Activated T-helper 2 cell treated with anti-CD3 and anti-CD28 coated beads, Interferon-gamma antibody, Interleukin-2, Interleukin-4, amounts not matched to agents 10 μg/mL and 5 μg/mL and 100 μg/mL, durations not matched to agents 14 hours and 24 hours and 36 hours (primary cell): ENCODE measurements around the gene MMP14. TPM values are rescaled to one million over a fixed set of nuclear protein-coding genes. Genes with fewer than 3 reads are reported as not detected.

Experiments
- DNase-seq: peaks from one replicate; pipeline ENCODE4 v3.0.0; 2021; ENCODE audit warnings: low spot score
- H3K27ac Mint-ChIP-seq: one replicate; pipeline ENCODE4 v1.8.0; 2021; ENCODE audit warnings: mixed read lengths
- H3K27me3 Mint-ChIP-seq: one replicate; pipeline ENCODE4 v1.8.0; 2021; ENCODE audit warnings: low read depth, mixed read lengths
- H3K36me3 Mint-ChIP-seq: one replicate; pipeline ENCODE4 v1.8.0; 2021; ENCODE audit warnings: low read depth, mixed read lengths
- H3K4me1 Mint-ChIP-seq: one replicate; pipeline ENCODE4 v1.8.0; 2021; ENCODE audit warnings: low read depth, mixed read lengths
- H3K4me3 Mint-ChIP-seq: one replicate; pipeline ENCODE4 v1.8.0; 2021; ENCODE audit warnings: low read depth, mild to moderate bottlenecking, moderate library complexity, mixed read lengths
- H3K9me3 Mint-ChIP-seq: one replicate; pipeline ENCODE4 v1.8.0; 2021; ENCODE audit warnings: mixed read lengths
- intact Hi-C: fragments of 100-400 bp; cut with micrococcal nuclease; formaldehyde crosslinking; loops from one replicate; pipeline ENCODE4 v1.15.1; 2023
- total RNA-seq: library from RNA; stranded (reverse); gene quantifications from 2 replicates; pipeline ENCODE4 v1.2.3, GENCODE V29; 2022

The MMP14 gene
- total RNA-seq, 1 donor from 2014 or later, result 2.7 TPM

DNA sequence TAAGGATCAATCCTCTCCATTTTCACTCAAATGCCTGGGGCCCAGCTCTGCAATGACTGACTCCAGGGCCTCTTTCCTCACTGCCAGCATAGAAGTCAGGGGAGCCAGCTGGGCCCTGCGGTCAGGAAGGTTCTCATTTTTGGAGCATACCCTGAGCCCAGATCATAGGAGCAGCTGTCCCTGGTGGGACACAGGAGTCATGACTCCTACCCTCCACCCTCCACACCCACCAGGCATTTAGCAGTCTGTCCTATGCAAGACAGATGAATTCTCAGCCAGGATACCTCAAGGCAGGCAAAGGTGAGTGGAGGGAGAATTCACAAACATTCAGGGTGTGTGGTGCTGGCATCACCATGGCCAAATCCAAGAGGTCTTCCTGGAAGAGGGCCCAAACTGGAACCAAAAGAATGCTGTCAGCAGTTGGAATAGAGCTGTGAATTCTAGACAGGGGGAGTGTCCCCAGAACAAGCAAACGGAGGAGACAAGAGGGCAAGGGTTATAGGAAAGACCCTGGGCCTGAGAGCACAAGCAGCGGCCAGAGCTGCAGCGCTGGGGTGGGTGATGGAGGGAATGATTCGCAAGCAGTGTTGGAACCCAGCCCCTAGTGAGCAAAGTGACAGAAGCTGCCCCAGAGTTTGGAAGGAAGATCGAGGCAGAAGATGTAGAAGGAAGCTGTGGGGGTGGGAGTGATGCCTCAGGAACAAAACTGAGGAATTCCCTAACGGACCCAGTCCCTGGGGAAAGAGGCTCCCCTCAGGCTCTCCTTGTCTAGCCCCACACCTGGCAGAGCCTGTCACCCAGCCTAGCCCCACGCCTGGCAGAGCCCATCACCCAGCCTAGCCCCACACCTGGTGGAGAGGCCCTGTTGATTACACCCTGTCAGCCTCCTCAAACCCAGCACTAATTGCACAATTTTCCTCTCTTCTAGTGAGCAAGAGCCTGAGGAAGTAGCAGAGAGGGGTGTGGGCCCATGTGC is 42.2 kb downstream of the MMP14 start:
- H3K9me3 Mint-ChIP-seq, result no peaks in the 10 kb centered on the region
- intact Hi-C loops, result no loop called here
- H3K27ac Mint-ChIP-seq, result no peak overlapping the region
- no peak for DNase-seq
- no peak overlapping the region for H3K4me3 Mint-ChIP-seq
- H3K4me1 Mint-ChIP-seq, result no peaks in the 10 kb centered on the region
- H3K36me3 Mint-ChIP-seq, result peaks cover 42% of the 10 kb centered on the region
- peaks cover 7% of the 10 kb centered on the region for H3K27me3 Mint-ChIP-seq

DNA sequence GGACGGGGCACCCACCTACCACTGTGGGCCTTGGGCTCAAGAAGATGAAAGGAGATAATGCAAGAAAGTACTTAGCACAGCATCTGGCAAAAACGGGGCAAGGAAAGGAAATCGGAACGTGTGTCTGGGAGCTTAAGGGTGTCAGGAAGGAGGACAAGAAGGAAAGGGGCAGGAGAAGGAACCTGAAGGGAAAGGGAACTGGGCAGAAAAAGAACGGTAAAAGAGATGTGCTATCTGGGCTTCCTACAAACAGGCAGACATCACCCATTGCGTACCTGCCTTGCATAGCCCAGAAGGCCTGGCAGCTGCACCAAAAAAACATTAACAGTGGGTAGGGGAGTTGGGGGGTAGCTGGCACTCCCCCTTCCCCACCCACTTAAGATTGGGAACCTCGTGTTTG is 45.7 kb downstream of the MMP14 start:
- Mint-ChIP-seq H3K4me1 (peaks cover 9% of the 10 kb centered on the region), H3K4me3 (no peak overlapping the region), H3K36me3 (peaks cover 20% of the 10 kb centered on the region), H3K27ac (no peak overlapping the region), H3K9me3 (no peaks in the 10 kb centered on the region), H3K27me3 (peaks cover 11% of the 10 kb centered on the region)
- intact Hi-C loops, result no loop called here
- no peak for DNase-seq

DNA sequence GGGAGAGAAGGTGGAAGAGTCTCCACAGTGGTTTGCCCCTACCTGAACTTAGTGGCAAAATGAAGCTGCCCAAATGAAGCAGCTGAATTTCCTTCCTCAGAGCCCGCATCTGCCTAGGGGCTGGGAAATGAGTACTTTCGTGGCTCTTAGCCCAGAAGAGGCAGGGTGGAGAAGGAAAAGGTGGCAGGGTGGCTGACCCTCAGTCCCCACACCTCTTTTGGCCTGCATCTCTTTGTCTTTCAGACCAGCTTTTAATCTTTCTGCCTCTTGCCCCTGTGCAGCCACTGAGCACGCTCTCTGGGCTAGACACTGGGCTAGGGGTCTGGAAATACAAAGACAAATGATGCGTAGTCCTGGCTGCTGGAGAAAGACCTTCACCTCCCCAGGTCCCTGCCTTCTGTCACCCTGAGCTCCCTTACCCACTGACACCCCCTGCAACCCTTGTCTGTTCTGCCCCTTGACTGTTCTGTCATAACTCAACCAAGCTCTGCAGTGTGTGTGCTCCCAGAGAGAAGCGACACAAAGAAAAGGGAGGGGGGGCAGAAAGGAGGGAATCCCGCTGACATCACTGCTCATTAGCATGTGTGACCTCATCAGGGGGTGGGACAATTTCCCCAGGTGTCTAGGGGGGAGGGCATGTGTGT is 46.3 kb downstream of the MMP14 start:
- H3K27ac Mint-ChIP-seq, result no peak overlapping the region
- H3K4me3 Mint-ChIP-seq, result no peak overlapping the region
- peaks cover 11% of the 10 kb centered on the region for H3K27me3 Mint-ChIP-seq
- intact Hi-C loops, result no loop called here
- no peaks in the 10 kb centered on the region for H3K9me3 Mint-ChIP-seq
- DNase-seq, result no peak
- H3K36me3 Mint-ChIP-seq, result peaks cover 15% of the 10 kb centered on the region
- H3K4me1 Mint-ChIP-seq, result peaks cover 15% of the 10 kb centered on the region

DNA sequence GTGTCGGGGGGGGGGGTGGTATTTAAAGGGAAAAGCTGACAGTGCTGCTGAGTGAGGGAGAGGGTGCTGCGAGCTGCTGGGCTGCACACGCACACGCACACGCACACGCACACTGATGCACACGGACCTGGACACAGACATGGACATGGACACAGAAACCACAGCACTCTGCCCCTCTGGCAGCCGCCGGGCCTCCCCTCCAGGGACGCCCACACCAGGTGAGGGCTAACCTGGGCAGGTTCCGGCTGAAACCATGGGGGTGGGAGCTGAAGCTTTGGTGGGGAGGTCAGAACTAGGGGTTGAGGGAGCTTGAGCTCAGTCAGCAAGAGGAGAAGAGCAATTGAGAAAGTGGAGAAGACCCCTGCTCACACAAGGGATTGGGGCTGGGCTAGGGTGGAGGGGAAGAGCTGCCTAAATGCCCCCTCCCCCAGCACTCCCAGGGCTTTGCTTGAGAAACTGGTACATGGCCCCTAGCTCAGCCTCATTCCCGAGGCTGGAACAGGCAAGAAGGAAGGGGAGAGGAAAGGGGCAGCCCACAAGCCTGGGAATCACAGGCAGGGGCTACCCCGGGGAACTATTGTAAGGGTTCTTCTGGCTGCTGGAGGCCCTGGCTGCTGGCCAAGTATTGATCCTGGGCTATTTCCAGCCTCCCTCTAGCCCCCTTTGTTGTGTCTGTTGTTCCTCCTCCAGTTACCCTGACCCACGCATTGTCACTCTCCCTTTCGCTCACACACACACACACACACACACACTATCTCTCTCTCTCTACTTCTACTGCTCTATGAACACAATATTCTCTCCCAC is 47.0 kb downstream of the MMP14 start, which contains the start of gene REM2:
REM2 (plus strand) TSS at position 50 of the 804 bp plus-strand sequence; CDS start at position 116, 66 bp downstream.
- no peak within 1 kb of the TSS for H3K4me3 Mint-ChIP-seq
- peaks cover 22% of the 10 kb centered on the region for H3K4me1 Mint-ChIP-seq
- H3K27ac Mint-ChIP-seq, result no peak within 1 kb of the TSS
- no peaks in the 10 kb centered on the region for H3K9me3 Mint-ChIP-seq
- DNase-seq, result no peak
- peaks cover 7% of the 10 kb centered on the region for H3K36me3 Mint-ChIP-seq
- intact Hi-C loops, result no loop called here
- peaks cover 11% of the 10 kb centered on the region for H3K27me3 Mint-ChIP-seq

DNA sequence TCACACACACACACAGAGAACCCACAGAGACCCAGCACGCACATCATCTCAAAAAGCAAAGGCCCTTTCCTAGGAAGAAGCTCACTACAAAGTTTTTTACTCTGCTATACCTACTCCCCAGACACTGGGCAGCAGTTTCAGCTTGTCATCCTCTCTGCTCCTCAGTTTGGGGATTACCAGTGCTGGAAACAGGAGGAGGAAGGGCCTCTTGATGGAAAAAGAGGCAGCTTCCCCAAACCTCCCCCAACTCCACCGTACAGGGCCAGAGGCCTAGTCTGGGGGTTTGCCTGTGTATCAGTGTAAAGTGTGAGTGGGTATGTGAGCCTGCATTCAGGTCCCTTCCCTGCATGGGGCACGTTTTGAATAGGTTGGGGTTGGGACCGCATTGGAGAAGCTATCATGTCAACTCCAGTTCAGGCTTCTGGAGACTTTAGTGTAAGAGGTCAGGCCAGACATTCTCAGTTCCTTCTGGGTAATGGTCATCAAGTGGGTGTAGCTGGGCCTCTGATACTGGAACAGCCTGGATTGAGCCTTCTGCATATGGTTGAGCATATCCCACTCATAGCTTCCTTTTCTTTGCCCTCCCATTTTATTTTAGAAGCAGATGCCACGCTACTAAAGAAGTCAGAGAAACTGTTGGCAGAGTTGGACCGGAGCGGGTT is 47.8 kb downstream of the MMP14 start:
- no peak for DNase-seq
- H3K27ac Mint-ChIP-seq, result no peak overlapping the region
- H3K9me3 Mint-ChIP-seq, result no peaks in the 10 kb centered on the region
- intact Hi-C loops, result no loop called here
- peaks cover 11% of the 10 kb centered on the region for H3K27me3 Mint-ChIP-seq
- H3K36me3 Mint-ChIP-seq, result no peaks in the 10 kb centered on the region
- H3K4me1 Mint-ChIP-seq, result peaks cover 23% of the 10 kb centered on the region
- no peak overlapping the region for H3K4me3 Mint-ChIP-seq

DNA sequence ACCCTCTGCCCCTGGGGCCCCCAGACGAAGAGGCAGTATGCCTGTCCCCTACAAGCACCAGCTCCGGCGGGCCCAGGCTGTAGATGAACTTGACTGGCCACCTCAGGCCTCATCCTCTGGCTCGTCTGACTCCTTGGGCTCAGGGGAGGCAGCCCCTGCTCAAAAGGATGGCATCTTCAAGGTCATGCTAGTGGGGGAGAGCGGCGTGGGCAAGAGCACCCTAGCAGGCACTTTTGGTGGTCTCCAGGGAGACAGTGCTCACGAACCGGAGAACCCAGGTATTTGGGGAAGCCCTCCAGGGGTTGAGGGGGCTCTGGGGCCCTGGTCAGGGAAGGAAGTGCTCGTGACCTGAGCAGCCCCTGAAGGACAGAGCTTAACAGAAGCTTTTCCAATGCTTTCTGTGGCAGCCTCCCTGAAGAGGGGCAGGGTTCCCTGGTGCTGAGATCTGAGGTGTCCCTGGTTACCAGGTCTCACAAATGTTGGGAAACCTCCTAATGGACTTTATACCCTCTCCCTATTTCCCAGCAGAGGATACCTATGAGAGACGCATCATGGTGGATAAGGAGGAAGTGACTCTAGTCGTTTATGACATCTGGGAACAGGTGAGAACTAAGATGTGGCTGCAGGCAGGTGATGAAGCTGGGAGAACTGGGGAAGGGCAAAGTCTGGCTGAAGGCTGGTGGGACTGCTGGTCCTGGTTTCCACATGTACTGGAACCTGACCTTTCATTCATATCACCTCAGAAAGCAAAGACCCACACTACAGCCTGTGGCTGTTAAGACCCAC is 48.5 kb downstream of the MMP14 start:
- Mint-ChIP-seq H3K4me1 (peaks cover 23% of the 10 kb centered on the region), H3K4me3 (no peak overlapping the region)
- intact Hi-C loops, result no loop called here

DNA sequence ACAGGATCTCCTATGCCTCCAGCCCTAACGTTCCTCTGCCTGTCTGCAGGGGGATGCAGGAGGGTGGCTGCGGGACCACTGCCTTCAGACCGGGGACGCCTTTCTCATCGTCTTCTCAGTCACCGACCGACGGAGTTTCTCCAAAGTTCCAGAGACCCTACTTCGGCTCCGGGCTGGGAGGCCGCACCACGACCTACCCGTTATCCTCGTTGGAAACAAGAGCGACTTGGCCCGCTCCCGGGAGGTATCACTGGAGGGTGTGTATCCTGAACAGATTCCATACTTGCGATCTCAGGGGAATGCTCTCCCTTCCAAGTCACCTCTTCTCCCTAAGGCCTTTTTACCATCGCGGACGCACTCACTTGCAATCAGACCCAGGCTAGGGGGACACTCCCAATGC is 49.6 kb downstream of the MMP14 start:
- H3K4me3 Mint-ChIP-seq, result peak overlapping the region; percentile 59
- DNase-seq, result no peak
- no peaks in the 10 kb centered on the region for H3K9me3 Mint-ChIP-seq
- no peak overlapping the region for H3K27ac Mint-ChIP-seq
- peaks cover 11% of the 10 kb centered on the region for H3K27me3 Mint-ChIP-seq
- no peaks in the 10 kb centered on the region for H3K36me3 Mint-ChIP-seq
- intact Hi-C loops, result no loop called here
- H3K4me1 Mint-ChIP-seq, result peaks cover 26% of the 10 kb centered on the region

More for the DNA sequence above, 48.5 kb downstream of the MMP14 start:
- DNase-seq, result no peak
- H3K36me3 Mint-ChIP-seq, result no peaks in the 10 kb centered on the region
- H3K27me3 Mint-ChIP-seq, result peaks cover 11% of the 10 kb centered on the region
- no peak overlapping the region for H3K27ac Mint-ChIP-seq
- no peaks in the 10 kb centered on the region for H3K9me3 Mint-ChIP-seq

DNA sequence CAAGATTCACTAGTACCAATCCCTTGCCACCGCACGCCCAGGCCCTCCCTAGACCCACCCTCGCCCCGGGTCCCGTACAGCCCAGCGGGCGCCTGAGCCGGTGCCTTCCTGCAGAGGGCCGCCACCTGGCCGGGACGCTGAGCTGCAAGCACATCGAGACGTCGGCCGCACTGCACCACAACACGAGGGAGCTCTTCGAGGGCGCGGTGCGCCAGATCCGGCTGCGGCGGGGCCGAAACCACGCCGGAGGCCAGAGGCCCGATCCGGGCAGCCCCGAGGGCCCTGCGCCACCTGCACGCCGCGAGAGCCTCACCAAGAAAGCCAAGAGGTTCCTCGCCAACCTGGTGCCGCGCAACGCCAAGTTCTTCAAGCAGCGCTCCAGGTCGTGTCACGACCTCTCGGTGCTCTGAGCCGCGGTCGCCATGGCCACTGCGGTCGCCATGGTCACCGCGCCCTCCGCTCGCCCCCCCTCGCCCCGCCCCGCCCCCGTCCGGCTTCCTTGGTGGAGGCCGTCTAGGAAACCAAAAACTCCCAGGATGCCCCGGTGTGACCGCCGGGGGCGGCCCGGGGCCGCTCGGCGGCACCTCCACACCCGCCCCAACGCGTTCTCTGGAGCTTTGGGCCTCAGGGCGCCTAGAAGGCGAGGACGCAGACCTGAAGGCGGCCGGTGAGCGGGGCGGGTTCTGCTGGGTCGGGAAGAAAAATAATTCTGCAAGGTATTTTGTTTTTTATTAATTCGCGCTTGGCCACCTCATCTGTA is 50.3 kb downstream of the MMP14 start:
- no peaks in the 10 kb centered on the region for H3K9me3 Mint-ChIP-seq

DNA sequence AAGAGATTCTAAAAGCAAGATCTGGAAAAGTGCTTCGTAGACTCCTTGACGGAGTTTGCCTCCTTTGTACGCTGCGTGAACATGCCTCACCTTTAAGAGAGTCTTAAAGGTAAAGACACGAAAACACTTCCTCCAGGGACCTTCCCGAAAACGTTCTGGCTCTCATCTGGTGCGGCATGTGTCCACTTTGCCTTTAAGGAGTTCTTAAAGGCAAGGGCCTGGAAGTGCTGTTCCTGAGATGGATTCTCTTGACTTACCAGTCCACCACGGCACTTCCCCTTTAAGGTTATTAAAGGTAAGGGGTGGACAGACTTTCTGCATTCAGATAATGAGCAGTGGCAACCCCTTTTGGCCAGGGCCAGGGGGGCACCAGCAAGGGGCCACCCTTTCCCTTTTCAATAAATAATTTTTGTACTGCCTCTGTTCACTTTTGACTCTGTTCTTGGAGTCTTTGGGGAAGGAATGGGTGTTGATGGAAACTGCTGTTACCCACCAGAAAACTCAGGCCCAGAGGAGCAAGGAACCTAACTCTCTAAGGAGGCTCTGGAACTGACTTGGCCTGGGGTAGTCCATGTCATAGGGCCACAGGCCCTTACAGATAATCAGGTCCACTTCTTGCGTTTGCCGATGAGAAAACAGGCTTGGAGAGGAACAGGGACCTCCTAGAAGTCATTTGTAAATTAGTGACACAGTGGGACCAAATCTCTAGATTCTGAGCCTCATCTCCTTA is 51.0 kb downstream of the MMP14 start:
- DNase-seq, result peak; percentile 27
- H3K9me3 Mint-ChIP-seq, result no peaks in the 10 kb centered on the region
- peak overlapping the region; percentile 72 for H3K27ac Mint-ChIP-seq
- peaks cover 26% of the 10 kb centered on the region for H3K4me1 Mint-ChIP-seq
- peaks cover 7% of the 10 kb centered on the region for H3K27me3 Mint-ChIP-seq
- intact Hi-C loops, result loop anchor here (1.0 kb wide), 1 partner anchor 16 kb away; the partner anchor contains the start of gene LRP10
- H3K4me3 Mint-ChIP-seq, result peak overlapping the region; percentile 80
- H3K36me3 Mint-ChIP-seq, result no peaks in the 10 kb centered on the region

More for the DNA sequence above, 50.3 kb downstream of the MMP14 start:
- peak; percentile 67 for DNase-seq
- peak overlapping the region; percentile 80 for H3K4me3 Mint-ChIP-seq
- H3K27me3 Mint-ChIP-seq, result peaks cover 11% of the 10 kb centered on the region
- no peaks in the 10 kb centered on the region for H3K36me3 Mint-ChIP-seq
- peak overlapping the region; percentile 72 for H3K27ac Mint-ChIP-seq
- intact Hi-C loops, result loop anchor here (1.0 kb wide), 1 partner anchor 15 kb away; the partner anchor contains the start of gene LRP10
- H3K4me1 Mint-ChIP-seq, result peaks cover 26% of the 10 kb centered on the region

DNA sequence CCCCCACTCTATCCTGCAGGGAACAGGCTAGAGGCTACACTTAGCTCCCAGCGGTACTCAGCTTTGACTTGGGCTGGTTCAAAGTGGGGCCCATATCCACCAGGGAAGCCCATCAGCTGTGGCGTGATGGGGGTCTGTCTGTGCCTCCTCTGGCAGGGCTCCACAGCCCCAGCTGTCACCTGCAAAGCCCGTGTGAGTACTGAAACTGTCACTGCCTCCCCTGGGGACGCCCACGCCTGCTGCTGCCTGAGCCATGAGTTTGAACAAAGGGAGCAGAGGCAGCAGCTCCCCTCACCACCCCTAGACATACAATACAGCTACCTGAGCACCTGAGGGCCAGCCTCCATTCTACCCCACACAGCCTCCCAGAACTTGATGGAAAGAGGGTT is 51.6 kb downstream of the MMP14 start:
- no peak for DNase-seq
- Mint-ChIP-seq H3K27ac (no peak overlapping the region), H3K4me3 (peak overlapping the region; percentile 80), H3K4me1 (peaks cover 26% of the 10 kb centered on the region), H3K27me3 (peaks cover 7% of the 10 kb centered on the region), H3K36me3 (no peaks in the 10 kb centered on the region), H3K9me3 (no peaks in the 10 kb centered on the region)
- intact Hi-C loops, result loop anchor here (1.0 kb wide), 1 partner anchor 17 kb away; the partner anchor contains the start of gene LRP10
